GM13977 (cell line): ENCODE data around the gene BANF2.

Source experiments
- DNase-seq: peaks from one replicate; pipeline ENCODE4 v3.0.0; 2012; ENCODE audit warnings: low spot score
- CTCF ChIP-seq: IDR thresholded peaks from 2 replicates; pipeline ENCODE4 v1.5.1; 2012; ENCODE audit warnings: mild to moderate bottlenecking, control low read depth; ENCODE audit not compliant: insufficient read depth; ENCODE audit errors: extremely low read depth, missing control alignments
- in situ Hi-C: fragments of 300-500 bp; cut with MboI; formaldehyde crosslinking; loops from one replicate; pipeline ENCODE4 v1.12.0; 2022; ENCODE audit warnings: low sequenced_read_pairs, low pct_unique_long_range_greater_than_20kb, mixed read lengths, inconsistent platforms; ENCODE audit not compliant: unreplicated experiment

BANF2 gene

GRCh38 chr20:17723301-17723691, 23.5 kb downstream of the BANF2 start:
- in situ Hi-C loops: no loop called here
- no peak for TF ChIP-seq CTCF
- DNase-seq: no peak

- no peak for TF ChIP-seq CTCF
- no peak for DNase-seq
- in situ Hi-C loops: no loop called here
Observed at GRCh38 chr20:17725094-17725835, 25.5 kb downstream of the BANF2 start.

GRCh38 chr20:17726902-17727301, 27.1 kb downstream of the BANF2 start:
- TF ChIP-seq CTCF: no peak
- in situ Hi-C loops: no loop called here

GRCh38 chr20:17727351-17727750, 27.6 kb downstream of the BANF2 start:
- DNase-seq: no peak
- TF ChIP-seq CTCF: no peak
- in situ Hi-C loops: no loop called here

More at GRCh38 chr20:17726902-17727301, 27.1 kb downstream of the BANF2 start:
- no peak for DNase-seq

- no peak for DNase-seq
- in situ Hi-C loops: no loop called here
- TF ChIP-seq CTCF: no peak
Observed at GRCh38 chr20:17728074-17728473, 28.3 kb downstream of the BANF2 start.

GRCh38 chr20:17730071-17730470, 30.3 kb downstream of the BANF2 start:
- DNase-seq: no peak
- no peak for TF ChIP-seq CTCF
- in situ Hi-C loops: no loop called here

GRCh38 chr20:17731233-17731632, 31.5 kb downstream of the BANF2 start:
- in situ Hi-C loops: no loop called here
- no peak for DNase-seq

More at GRCh38 chr20:17731233-17731632, 31.5 kb downstream of the BANF2 start:
- TF ChIP-seq CTCF: no peak
